Nephron (organoid): ENCODE data around the gene INCENP.

Experiments used
- H3K27ac Mint-ChIP-seq, 3 experiments: 2 replicates each; pipeline ENCODE4 v1.8.0; 2020; ENCODE audit warnings: mixed read lengths in 3 of 3, mild to moderate bottlenecking in 2 of 3, moderate library complexity in 1 of 3
- H3K27me3 Mint-ChIP-seq: 2 replicates; pipeline ENCODE4 v1.8.0; 2021; ENCODE audit warnings: low read depth, mild to moderate bottlenecking, moderate library complexity, mixed read lengths
- H3K36me3 Mint-ChIP-seq: 2 replicates; pipeline ENCODE4 v1.8.0; 2020; ENCODE audit warnings: low read depth, mixed read lengths
- H3K4me1 Mint-ChIP-seq: 2 replicates; pipeline ENCODE4 v1.8.0; 2020; ENCODE audit warnings: mixed read lengths
- H3K4me3 Mint-ChIP-seq, 3 experiments: 2 replicates each; pipeline ENCODE4 v1.8.0; 2020; ENCODE audit warnings: mild to moderate bottlenecking in 3 of 3, mixed read lengths in 3 of 3, moderate library complexity in 2 of 3
- H3K9me3 Mint-ChIP-seq: 2 replicates; pipeline ENCODE4 v1.8.0; 2020; ENCODE audit warnings: mixed read lengths
- TF ChIP-seq, protein P1 (sequence below), 3 experiments: fragments of 200-600 bp; sonication (generic); IDR thresholded peaks; one replicate each; pipeline ENCODE4 v1.5.0; 2021; ENCODE audit warnings: antibody characterized with exemption in 3 of 3; ENCODE audit not compliant: unreplicated experiment in 3 of 3

The INCENP gene

GRCh38 chr11:62140304-62141110, 16.7 kb downstream of the INCENP start:
- no peak overlapping the region for H3K27ac Mint-ChIP-seq
- no peak overlapping the region for H3K4me3 Mint-ChIP-seq
- H3K9me3 Mint-ChIP-seq, result no peaks in the 10 kb centered on the region
- H3K4me1 Mint-ChIP-seq, result peaks cover 11% of the 10 kb centered on the region
- peaks cover 3% of the 10 kb centered on the region for H3K27me3 Mint-ChIP-seq
- peaks cover 30% of the 10 kb centered on the region for H3K36me3 Mint-ChIP-seq
- TF ChIP-seq, protein P1, sequence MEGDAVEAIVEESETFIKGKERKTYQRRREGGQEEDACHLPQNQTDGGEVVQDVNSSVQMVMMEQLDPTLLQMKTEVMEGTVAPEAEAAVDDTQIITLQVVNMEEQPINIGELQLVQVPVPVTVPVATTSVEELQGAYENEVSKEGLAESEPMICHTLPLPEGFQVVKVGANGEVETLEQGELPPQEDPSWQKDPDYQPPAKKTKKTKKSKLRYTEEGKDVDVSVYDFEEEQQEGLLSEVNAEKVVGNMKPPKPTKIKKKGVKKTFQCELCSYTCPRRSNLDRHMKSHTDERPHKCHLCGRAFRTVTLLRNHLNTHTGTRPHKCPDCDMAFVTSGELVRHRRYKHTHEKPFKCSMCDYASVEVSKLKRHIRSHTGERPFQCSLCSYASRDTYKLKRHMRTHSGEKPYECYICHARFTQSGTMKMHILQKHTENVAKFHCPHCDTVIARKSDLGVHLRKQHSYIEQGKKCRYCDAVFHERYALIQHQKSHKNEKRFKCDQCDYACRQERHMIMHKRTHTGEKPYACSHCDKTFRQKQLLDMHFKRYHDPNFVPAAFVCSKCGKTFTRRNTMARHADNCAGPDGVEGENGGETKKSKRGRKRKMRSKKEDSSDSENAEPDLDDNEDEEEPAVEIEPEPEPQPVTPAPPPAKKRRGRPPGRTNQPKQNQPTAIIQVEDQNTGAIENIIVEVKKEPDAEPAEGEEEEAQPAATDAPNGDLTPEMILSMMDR (IDR thresholded peaks at IDR 0.05; ENCODE audit: unreplicated experiment in 3 of 3), result no peak

DNA sequence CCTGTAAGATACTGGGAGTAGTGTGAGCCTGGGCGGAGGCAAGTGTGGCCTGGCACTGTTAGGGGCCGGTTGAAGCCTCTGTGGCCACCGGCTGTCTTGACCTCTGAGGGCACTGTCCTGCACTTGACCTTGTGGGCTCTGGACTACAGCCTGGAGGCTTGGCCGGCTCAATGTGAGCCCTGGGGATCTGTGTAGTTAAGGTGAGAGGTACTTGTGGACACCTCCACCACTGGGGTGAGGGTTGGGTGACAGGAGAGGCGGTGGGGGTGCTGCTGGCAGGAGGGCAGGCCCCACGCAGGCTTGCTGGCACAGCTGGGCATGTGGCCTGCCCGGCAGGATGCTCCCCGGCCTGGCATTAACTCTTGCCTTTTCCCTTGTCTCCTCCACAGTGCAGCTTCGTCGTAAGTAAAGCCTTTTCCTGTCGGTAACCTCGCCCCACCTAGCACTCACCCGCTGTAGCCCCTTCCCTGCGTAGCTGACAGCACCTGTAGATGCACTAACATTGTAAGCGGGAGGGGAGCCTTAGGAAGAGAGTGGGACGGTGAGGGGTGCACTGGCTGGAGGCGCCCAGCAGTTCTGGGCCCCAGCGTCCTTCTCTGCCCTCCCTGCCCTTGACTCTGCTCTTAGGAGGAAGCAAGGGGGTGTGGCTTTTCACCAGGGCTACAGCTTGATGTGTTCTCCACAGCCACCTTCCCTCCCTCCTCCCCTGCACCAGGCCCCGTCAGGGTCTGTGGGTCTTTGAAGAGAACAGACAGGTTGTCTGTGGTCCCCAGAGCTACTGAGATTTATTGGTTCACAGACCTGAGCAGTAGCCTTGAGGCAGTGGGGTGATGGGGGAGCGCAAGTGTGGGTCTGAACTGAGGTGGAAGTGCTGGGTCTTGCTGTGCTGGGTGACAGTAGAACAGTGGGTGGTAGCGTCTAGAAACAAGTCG, 17.6 kb downstream of the INCENP start:
- peaks cover 33% of the 10 kb centered on the region for H3K36me3 Mint-ChIP-seq
- TF ChIP-seq, protein P1 (IDR thresholded peaks at IDR 0.05; ENCODE audit: unreplicated experiment in 3 of 3), result no peak
- no peak overlapping the region for H3K27ac Mint-ChIP-seq
- H3K27me3 Mint-ChIP-seq, result peaks cover 3% of the 10 kb centered on the region
- no peak overlapping the region for H3K4me3 Mint-ChIP-seq
- H3K4me1 Mint-ChIP-seq, result peaks cover 11% of the 10 kb centered on the region
- H3K9me3 Mint-ChIP-seq, result no peaks in the 10 kb centered on the region

DNA sequence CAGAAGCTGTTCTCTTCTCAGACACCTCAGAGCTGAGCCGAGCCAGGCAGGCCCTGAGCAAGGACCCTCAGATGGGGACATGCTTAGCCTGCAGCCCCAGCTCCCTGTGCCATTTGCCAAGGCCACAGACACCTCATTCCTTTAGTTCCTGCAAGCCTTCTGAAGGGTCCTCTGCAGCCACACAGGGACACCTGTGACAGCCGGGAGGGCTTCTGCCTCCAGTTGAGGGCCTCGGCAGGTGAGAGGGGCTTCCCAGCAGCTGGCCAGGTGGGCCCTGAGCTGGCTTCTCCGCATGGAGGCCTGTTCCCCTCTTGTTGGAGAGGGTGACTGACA, 18.2 kb downstream of the INCENP start:
- H3K4me3 Mint-ChIP-seq, result no peak overlapping the region
- peaks cover 3% of the 10 kb centered on the region for H3K27me3 Mint-ChIP-seq
- TF ChIP-seq, protein P1 (IDR thresholded peaks at IDR 0.05; ENCODE audit: unreplicated experiment in 3 of 3), result no peak
- peaks cover 11% of the 10 kb centered on the region for H3K4me1 Mint-ChIP-seq
- H3K9me3 Mint-ChIP-seq, result no peaks in the 10 kb centered on the region
- H3K27ac Mint-ChIP-seq, result peak overlapping the region in 1 of 3 experiments; percentile 88
- peaks cover 30% of the 10 kb centered on the region for H3K36me3 Mint-ChIP-seq

- TF ChIP-seq, protein P1 (IDR thresholded peaks at IDR 0.05; ENCODE audit: unreplicated experiment in 3 of 3), result no peak
- H3K9me3 Mint-ChIP-seq, result no peaks in the 10 kb centered on the region
- peaks cover 3% of the 10 kb centered on the region for H3K27me3 Mint-ChIP-seq
Measured at GRCh38 chr11:62142921-62143320, 19.1 kb downstream of the INCENP start.

DNA sequence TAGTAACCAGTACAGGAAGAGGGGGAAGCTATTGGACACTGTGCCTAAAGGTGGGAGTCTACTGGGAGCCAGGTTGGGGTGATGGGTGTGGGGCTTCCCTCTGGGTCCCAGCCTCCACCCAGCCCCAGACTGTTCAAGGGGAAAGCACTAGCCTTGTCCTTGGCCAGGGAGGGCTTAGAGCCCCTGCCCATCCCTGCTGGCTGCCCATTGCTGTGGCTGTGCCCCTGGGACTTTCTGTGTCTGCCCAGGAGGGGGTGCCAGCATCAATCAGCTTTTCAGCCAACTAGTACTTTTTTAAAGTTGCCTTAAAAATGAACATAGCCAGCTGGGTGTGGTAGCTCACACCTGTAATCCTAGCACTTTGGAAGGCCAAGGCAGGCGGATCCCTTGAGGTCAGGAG, 19.9 kb downstream of the INCENP start:
- peaks cover 39% of the 10 kb centered on the region for H3K36me3 Mint-ChIP-seq

More at GRCh38 chr11:62142921-62143320, 19.1 kb downstream of the INCENP start:
- Mint-ChIP-seq H3K27ac (peak overlapping the region in 2 of 3 experiments; percentile 75 to 88), H3K36me3 (peaks cover 36% of the 10 kb centered on the region), H3K4me1 (peaks cover 11% of the 10 kb centered on the region), H3K4me3 (no peak overlapping the region)

More for the DNA sequence above, 19.9 kb downstream of the INCENP start:
- peaks cover 3% of the 10 kb centered on the region for H3K27me3 Mint-ChIP-seq
- H3K27ac Mint-ChIP-seq, result peak overlapping the region in 1 of 3 experiments; percentile 88
- H3K4me3 Mint-ChIP-seq, result no peak overlapping the region
- H3K4me1 Mint-ChIP-seq, result peaks cover 11% of the 10 kb centered on the region
- H3K9me3 Mint-ChIP-seq, result no peaks in the 10 kb centered on the region
- TF ChIP-seq, protein P1 (IDR thresholded peaks at IDR 0.05; ENCODE audit: unreplicated experiment in 3 of 3), result no peak
